ENCODE measurements around the gene NOSIP.
A peak's percentile ranks its signal among the peaks of the same experiment; 100 is the strongest.

DNA sequence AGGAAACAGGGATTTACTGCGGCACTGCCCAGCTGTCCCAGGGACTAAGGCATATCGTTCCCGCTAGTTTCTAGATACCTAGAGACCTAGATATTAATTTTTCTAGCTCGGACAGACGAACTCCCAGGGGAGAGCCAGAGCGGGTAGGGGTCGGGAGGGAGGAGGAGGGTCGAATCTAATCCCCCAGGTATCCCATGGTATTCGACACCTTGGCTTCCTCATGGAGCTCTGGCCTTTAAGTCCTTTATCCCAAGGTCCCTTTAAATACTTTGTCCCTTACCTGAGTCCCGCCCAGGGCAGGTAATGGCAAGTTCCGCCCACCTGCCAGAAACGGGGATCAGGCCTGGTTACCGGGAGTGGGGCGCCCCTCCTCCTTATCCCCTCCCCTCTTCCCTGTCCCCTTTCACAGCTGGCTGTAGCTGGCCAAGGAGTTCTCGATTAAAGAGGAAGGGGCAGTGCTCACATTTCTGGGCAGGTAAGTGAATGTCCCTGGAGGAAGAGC, 702 bp upstream of the NOSIP start, which contains the start of gene PRRG2:
- TF ChIP-seq, protein P1, sequence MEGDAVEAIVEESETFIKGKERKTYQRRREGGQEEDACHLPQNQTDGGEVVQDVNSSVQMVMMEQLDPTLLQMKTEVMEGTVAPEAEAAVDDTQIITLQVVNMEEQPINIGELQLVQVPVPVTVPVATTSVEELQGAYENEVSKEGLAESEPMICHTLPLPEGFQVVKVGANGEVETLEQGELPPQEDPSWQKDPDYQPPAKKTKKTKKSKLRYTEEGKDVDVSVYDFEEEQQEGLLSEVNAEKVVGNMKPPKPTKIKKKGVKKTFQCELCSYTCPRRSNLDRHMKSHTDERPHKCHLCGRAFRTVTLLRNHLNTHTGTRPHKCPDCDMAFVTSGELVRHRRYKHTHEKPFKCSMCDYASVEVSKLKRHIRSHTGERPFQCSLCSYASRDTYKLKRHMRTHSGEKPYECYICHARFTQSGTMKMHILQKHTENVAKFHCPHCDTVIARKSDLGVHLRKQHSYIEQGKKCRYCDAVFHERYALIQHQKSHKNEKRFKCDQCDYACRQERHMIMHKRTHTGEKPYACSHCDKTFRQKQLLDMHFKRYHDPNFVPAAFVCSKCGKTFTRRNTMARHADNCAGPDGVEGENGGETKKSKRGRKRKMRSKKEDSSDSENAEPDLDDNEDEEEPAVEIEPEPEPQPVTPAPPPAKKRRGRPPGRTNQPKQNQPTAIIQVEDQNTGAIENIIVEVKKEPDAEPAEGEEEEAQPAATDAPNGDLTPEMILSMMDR (IDR thresholded peaks at IDR 0.05), result no peak
- TF ChIP-seq POLR2A (IDR thresholded peaks at IDR 0.05), result peak in 2 of 3 donors; percentile 14 to 15
